HG02852 (cell line): ENCODE data around the gene HID1.
"Not testable (repeated sequence)": the region's sequence is repeated elsewhere in the genome, so short reads cannot be mapped to it uniquely, and the experiment has no call there.

Experiments used
- ATAC-seq: cut with Tn5 transposase; IDR thresholded peaks from one replicate; pipeline ENCODE4 v1.9.1; 2021; ENCODE audit warnings: mild to moderate bottlenecking, moderate library complexity; ENCODE audit not compliant: unreplicated experiment

Gene HID1

GRCh38 chr17:74924250-74924948 lies 48.2 kb downstream of the HID1 start, which contains the start of gene OTOP2:
Gene OTOP2 (plus strand): TSS chr17:74924273. CDS start chr17:74924633, 360 bp downstream.
- no peak for ATAC-seq

GRCh38 chr17:74923538-74924249 lies 48.9 kb downstream of the HID1 start:
- no peak for ATAC-seq

GRCh38 chr17:74922694-74923537 lies 49.6 kb downstream of the HID1 start, which contains the start of gene USH1G:
Gene USH1G (minus strand): TSS chr17:74923255. CDS start chr17:74923073, 182 bp downstream.
- ATAC-seq, result no peak

GRCh38 chr17:74922172-74922571 lies 50.4 kb downstream of the HID1 start:
- ATAC-seq, result no peak

- ATAC-seq, result no peak
These were observed 50.8 kb downstream of the HID1 start for GRCh38 chr17:74921769-74922168.

- ATAC-seq, result no peak
These were observed 51.4 kb downstream of the HID1 start for GRCh38 chr17:74921026-74921681.

- ATAC-seq, result no peak
These were observed 51.9 kb downstream of the HID1 start for GRCh38 chr17:74920642-74921025.

DNA sequence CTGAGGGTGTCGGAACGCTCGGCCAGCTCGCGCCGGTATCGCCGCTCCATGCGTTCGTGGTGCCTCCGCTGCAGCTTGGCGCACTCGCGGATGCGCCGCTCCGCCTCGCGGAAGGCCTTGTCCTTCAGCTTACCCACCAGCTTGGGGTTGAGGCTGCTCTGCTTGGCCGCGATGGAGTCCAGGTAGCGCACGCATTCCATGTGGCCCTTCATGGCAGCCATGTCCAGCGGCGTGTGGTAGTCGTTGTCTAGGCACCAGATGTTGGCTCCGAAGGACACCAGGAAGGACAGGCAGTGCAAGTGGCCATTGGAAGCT lies 52.3 kb downstream of the HID1 start:
- ATAC-seq, result no peak

GRCh38 chr17:74919440-74920305 lies 52.9 kb downstream of the HID1 start:
- no peak for ATAC-seq

GRCh38 chr17:74918906-74919305 lies 53.7 kb downstream of the HID1 start:
- no peak for ATAC-seq

DNA sequence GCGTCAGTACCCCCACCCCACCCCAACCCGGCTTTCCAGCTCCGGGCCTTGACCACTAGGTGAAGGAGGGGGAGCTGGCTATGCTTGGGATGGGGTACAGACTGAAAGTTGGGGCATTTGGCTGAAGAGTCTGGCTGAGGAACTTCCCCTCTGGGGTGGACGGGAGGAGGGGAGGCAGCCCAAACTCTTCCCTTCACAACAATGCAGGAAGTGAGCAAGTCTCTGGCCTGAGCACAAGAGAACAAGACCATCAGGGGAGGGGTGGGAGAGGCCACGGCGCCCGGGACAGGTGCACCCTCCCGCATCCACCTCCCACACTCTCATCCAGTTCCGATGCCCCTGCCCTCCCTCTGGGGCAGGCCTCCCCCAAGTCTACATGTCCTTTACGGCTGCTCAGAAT lies 55.1 kb downstream of the HID1 start:
- no peak for ATAC-seq

DNA sequence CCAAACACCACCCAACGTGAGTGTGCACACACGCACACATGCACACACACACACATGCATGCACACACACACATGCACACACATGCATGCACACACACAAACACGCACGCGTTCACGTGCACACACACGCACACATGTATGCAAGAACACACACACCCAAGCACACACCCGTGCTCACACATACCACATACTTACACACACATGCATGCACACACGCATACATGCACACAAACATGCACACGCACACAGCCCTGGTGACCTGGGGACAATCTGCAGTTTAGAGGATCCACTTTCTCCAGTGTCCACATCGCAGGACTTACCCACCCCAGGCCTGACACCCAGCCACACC lies 55.7 kb downstream of the HID1 start:
- no peak for ATAC-seq

- ATAC-seq, result no peak
These were observed 56.3 kb downstream of the HID1 start for GRCh38 chr17:74916136-74916850.

DNA sequence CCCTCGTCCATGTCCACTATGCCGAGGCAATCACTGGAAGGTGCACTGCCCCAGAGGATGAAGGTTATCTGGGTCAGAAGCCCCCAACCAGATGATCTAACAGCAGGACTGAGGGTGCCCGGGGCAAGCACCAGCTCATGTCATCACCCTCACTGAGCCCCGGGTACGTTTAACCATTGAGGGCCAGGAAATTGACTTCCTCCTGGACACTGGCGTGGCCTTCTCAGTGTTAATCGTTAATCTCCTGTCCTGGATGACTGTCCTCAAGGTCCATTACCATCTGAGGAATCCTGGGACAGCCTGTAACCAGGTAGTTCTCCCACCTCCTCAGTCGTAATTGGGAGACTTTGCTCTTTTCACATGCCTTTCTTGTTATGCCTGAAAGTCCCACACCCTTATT lies 61.1 kb downstream of the HID1 start:
- not testable (repeated sequence) for ATAC-seq

GRCh38 chr17:74909097-74909496 lies 63.5 kb downstream of the HID1 start:
- not testable (repeated sequence) for ATAC-seq

DNA sequence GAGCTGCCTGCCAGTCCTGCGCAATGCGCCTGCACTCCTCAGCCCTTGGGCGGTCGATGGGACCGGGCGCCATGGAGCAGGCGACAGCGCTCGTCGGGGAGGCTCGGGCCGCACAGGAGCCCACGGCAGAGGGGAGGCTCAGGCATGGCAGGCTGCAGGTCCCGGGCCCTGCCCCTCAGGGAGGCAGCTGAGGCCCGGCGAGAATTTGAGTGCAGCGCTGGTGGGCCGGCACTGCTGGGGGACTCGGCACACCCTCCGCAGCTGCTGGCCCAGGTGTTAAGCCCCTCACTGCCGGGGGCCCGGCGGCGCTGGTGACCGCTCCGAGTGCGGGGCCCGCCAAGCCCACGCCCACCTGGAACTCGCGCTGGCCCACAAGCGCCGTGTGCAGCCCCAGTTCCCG lies 65.5 kb downstream of the HID1 start:
- ATAC-seq, result no peak

GRCh38 chr17:74906214-74906793 lies 66.3 kb downstream of the HID1 start:
- ATAC-seq, result not testable (repeated sequence)

DNA sequence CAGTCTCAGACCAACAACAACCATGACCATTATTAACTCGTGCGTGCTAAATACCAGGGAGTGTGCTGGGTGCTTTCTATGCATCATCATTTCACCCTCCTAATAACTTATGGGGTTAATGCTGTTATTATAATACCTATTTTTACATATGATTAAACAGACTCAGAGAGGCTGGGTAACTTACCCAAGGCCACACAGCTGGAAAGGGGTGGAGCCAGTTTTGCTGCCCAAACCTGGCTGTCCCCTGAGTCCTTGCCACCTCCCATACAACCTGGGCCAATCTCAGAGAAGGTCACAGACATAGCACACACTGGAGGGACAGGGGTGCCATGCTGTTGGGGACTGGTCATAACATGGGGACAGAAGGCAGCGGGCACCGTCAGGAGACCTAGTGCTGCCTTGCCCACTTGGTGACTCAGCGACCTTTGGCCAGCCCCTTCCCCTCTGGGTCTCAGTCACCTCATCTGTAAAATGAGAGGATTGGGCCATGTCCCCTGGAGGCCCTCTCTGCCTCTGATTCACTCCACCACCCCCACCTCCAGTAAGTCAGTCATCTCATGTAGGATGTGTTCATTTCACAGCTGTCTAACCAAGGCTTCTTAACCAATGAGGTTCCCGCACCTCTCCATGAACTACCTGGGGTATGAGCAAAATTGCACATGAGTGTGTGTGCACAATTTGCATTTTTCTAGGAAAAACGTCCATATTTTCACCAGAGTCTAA lies 67.7 kb downstream of the HID1 start:
- no peak for ATAC-seq

DNA sequence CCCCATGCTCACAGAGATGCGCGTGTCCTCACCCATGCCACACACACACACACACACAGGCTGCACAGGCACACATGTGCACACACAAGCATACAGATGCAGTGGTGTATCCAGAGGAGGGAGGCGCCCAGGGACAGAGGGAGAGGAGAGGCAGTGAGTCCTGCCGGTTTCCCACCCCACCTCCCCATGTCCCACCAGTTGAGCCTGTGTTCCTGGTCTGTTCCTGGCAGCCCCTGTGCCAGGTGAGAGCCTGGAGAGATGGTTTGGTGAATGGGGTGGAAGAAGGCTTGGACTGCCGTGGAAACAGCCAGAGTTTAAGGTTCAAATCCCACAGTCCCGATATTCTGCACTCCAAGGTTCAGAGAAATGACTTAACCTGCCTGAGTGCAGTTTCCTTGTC lies 68.9 kb downstream of the HID1 start:
- ATAC-seq, result no peak
